K562 (cell line): ENCODE results near the gene TRIM47. TPM values are rescaled to one million over a fixed set of nuclear protein-coding genes. Genes with fewer than 3 reads are reported as not detected.

Source experiments
- ARID1B ChIP-seq: fragments of 450-650 bp; IDR thresholded peaks from 2 replicates; pipeline ENCODE4 v1.6.1; 2016; ENCODE audit warnings: antibody characterized with exemption, mild to moderate bottlenecking, inconsistent platforms
- C11orf30 ChIP-seq: fragments of 450-650 bp; IDR thresholded peaks from 2 replicates; pipeline ENCODE4 v1.6.1; 2016; ENCODE audit warnings: low read depth, mild to moderate bottlenecking
- CBX3 ChIP-seq, 2 experiments: IDR thresholded peaks; 1 replicate in 1 of 2; 2 replicates in 1 of 2; pipeline ENCODE4 v1.6.1; 2012; ENCODE audit warnings: inconsistent platforms in 2 of 2, low read length in 2 of 2, borderline replicate concordance in 1 of 2, control low read depth in 1 of 2
- CBX5 ChIP-seq: IDR thresholded peaks from 2 replicates; pipeline ENCODE4 v1.6.1; 2014; ENCODE audit warnings: low read depth, borderline replicate concordance
- CC2D1A ChIP-seq: fragments of 450-650 bp; IDR thresholded peaks from 2 replicates; pipeline ENCODE4 v1.6.1; 2017; ENCODE audit warnings: mild to moderate bottlenecking
- EWSR1 ChIP-seq: fragments of 450-650 bp; IDR thresholded peaks from 2 replicates; pipeline ENCODE4 v1.6.1; 2018; ENCODE audit warnings: borderline replicate concordance, mild to moderate bottlenecking, low read depth, moderate library complexity; ENCODE audit not compliant: partially characterized antibody
- HINFP ChIP-seq: fragments of 450-650 bp; conservative IDR thresholded peaks from 2 replicates; pipeline ENCODE4 v1.6.1; 2016; ENCODE audit warnings: missing genetic modification characterization, low read depth, mild to moderate bottlenecking, control low read depth, missing compliant biosample characterization
- HMBOX1 ChIP-seq: sonication (generic); IDR thresholded peaks from 2 replicates; pipeline ENCODE4 v1.6.1; 2016
- HMG20B ChIP-seq: fragments of 250-450 bp; sonication (Bioruptor Pico); IDR thresholded peaks from 2 replicates; pipeline ENCODE4 v1.5.0; 2021; ENCODE audit warnings: mild to moderate bottlenecking
- MEIS2 ChIP-seq: fragments of 450-650 bp; IDR thresholded peaks from 2 replicates; pipeline ENCODE4 v1.6.1; 2014; ENCODE audit warnings: mild to moderate bottlenecking; ENCODE audit not compliant: partially characterized antibody
- NFRKB ChIP-seq: fragments of 450-650 bp; IDR thresholded peaks from 2 replicates; pipeline ENCODE4 v1.6.1; 2016; ENCODE audit warnings: low read depth
- NONO ChIP-seq, 2 experiments: fragments of 200-400 bp in 1 of 2; fragments of 450-650 bp in 1 of 2; formaldehyde crosslinking in 1 of 2; IDR thresholded peaks; 2 replicates each; pipeline ENCODE4 v1.6.1; 2017; ENCODE audit warnings: low read depth in 2 of 2, mild to moderate bottlenecking in 2 of 2, moderate library complexity in 2 of 2, low read length in 1 of 2
- NR3C1 ChIP-seq: sonication (generic); formaldehyde crosslinking; IDR thresholded peaks from 2 replicates; pipeline ENCODE4 v1.8.1; 2022; ENCODE audit warnings: missing genetic modification reagents
- PYGO2 ChIP-seq: fragments of 450-650 bp; IDR thresholded peaks from 2 replicates; pipeline ENCODE4 v1.6.1; 2016; ENCODE audit warnings: mild to moderate bottlenecking, missing genetic modification characterization, moderate library complexity, missing compliant biosample characterization
- SIX5 ChIP-seq, 2 experiments: IDR thresholded peaks; 2 replicates each; pipeline ENCODE4 v1.6.1; 2011; ENCODE audit warnings: low read length in 2 of 2, borderline replicate concordance in 1 of 2, low read depth in 1 of 2, mild to moderate bottlenecking in 1 of 2, moderate library complexity in 1 of 2; ENCODE audit not compliant: insufficient read depth in 1 of 2
- TAF9B ChIP-seq: fragments of 450-650 bp; IDR thresholded peaks from 2 replicates; pipeline ENCODE4 v1.6.1; 2018; ENCODE audit warnings: mild to moderate bottlenecking; ENCODE audit not compliant: partially characterized antibody
- ZNF175 ChIP-seq: fragments of 200-800 bp; sonication (Bioruptor generic); IDR thresholded peaks from 2 replicates; pipeline ENCODE4 v1.6.1; 2016; ENCODE audit warnings: low read depth, mild to moderate bottlenecking, missing genetic modification characterization, missing compliant biosample characterization
- ZNF277 ChIP-seq: fragments of 250-450 bp; sonication (Bioruptor Pico); IDR thresholded peaks from 2 replicates; pipeline ENCODE4 v1.8.0; 2022; ENCODE audit warnings: inconsistent platforms, mild to moderate bottlenecking, moderate library complexity, borderline replicate concordance
- ZNF384 ChIP-seq: IDR thresholded peaks from 2 replicates; pipeline ENCODE4 v1.6.1; 2012; ENCODE audit warnings: low read depth, low read length, improper control_type of control experiment
- ZNF639 ChIP-seq, 2 experiments: fragments of 200-800 bp in 1 of 2; sonication (Bioruptor generic) in 1 of 2; sonication (generic) in 1 of 2; formaldehyde crosslinking in 1 of 2; IDR thresholded peaks in 1 of 2; conservative IDR thresholded peaks in 1 of 2; 2 replicates each; pipeline versions ENCODE4 v1.5.0 to v1.6.1; 2016 to 2020; ENCODE audit warnings: missing compliant biosample characterization in 1 of 2, missing genetic modification characterization in 1 of 2, missing genetic modification reagents in 1 of 2
- polyA plus RNA-seq, 8 experiments: library from polyadenylated mRNA; depleted of rRNA in 4 of 8; stranded (reverse) in 5 of 8; unstranded in 3 of 8; fragments of >200 nt; fragmentation: Nextera tagmentation in 2 of 8; fragmentation: Illumina TruSeq in 1 of 8; extraction: Ambion mirVana in 2 of 8; extraction: Trizol in 1 of 8; gene quantifications; 2 replicates each; pipeline versions ENCODE4 v1.2.1 to v1.2.3, GENCODE V29; 2011 to 2014; ENCODE audit warnings: inconsistent platforms in 1 of 8, missing spikeins in 1 of 8
- total RNA-seq, 7 experiments: library from RNA; depleted of rRNA in 6 of 7; stranded (reverse); fragments of >200 nt in 6 of 7; fragmentation: Illumina TruSeq in 2 of 7; extraction: Trizol in 2 of 7; gene quantifications; 2 replicates each; pipeline versions ENCODE4 v1.2.1 to v1.2.3, GENCODE V29; 2011 to 2021; ENCODE audit warnings: low replicate concordance in 1 of 7

The TRIM47 gene
- total and polyA plus RNA-seq, 9 of the 15 experiments (the other 6 are each of a cell fraction or from before 2014, with no cell fraction given): 0.56 to 6.1 (median 3.2) TPM

GRCh38 chr17:75843577-75844529 lies 34.5 kb downstream of the TRIM47 start, which contains the start of gene UNC13D (continued):
- 0 out of 2 replicates have a peak, but pooled peaks have one; percentile 49 for TF ChIP-seq ZNF175
- peak; percentile 72 for TF ChIP-seq ARID1B
- peak; percentile 74 for TF ChIP-seq TAF9B
- TF ChIP-seq NFRKB: peak; percentile 97
- no peak for TF ChIP-seq PYGO2 (tag)
- TF ChIP-seq CBX3 (IDR thresholded peaks at IDR 0.05; ENCODE audit: borderline replicate concordance in 1 of 2, low read length in 2 of 2): no peak
- TF ChIP-seq ZNF639 (CRISPR knock-in tag; conservative IDR thresholded peaks at IDR 0.05 in 1 of 2, IDR thresholded peaks at IDR 0.05 in 1 of 2): peak in 1 of 2 experiments; percentile 67; a peak in 1 of 4 replicates
- no peak for TF ChIP-seq HMBOX1
- TF ChIP-seq HINFP (tag): 0 out of 2 replicates have a peak, but pooled peaks have one; percentile 6
- TF ChIP-seq C11orf30: no peak
- TF ChIP-seq CBX5: no peak
- TF ChIP-seq CC2D1A: peak; percentile 88
- peak; percentile 29 for TF ChIP-seq MEIS2
- no peak for TF ChIP-seq NR3C1 (CRISPR knock-in tag)
- TF ChIP-seq ZNF384: no peak
- no peak for TF ChIP-seq EWSR1
- TF ChIP-seq HMG20B (CRISPR knock-in tag): no peak
- TF ChIP-seq SIX5 (IDR thresholded peaks at IDR 0.05; ENCODE audit: borderline replicate concordance in 1 of 2, insufficient read depth in 1 of 2, low read depth in 1 of 2, low read length in 2 of 2): no peak
- TF ChIP-seq NONO (IDR thresholded peaks at IDR 0.05; ENCODE audit: low read depth in 2 of 2, low read length in 1 of 2): no peak; a peak in 1 of 4 replicates
- TF ChIP-seq ZNF277 (CRISPR knock-in tag): no peak
